PFSK-1 (cell line): ENCODE data around the gene CAPN5.

Experiments
- SIN3A ChIP-seq: IDR thresholded peaks from 2 replicates; pipeline ENCODE4 v1.6.1; 2012; ENCODE audit warnings: mild to moderate bottlenecking, low read length, moderate library complexity, borderline replicate concordance; ENCODE audit not compliant: insufficient read depth
- TAF1 ChIP-seq: IDR thresholded peaks from 2 replicates; pipeline ENCODE4 v1.6.1; 2012; ENCODE audit warnings: low read length, control low read depth, borderline replicate concordance; ENCODE audit not compliant: insufficient read depth
- TF ChIP-seq, protein P1 (sequence below), 2 experiments: IDR thresholded peaks; 2 replicates each; pipeline versions ENCODE4 v1.6.1 to v1.8.0; 2011 to 2012; ENCODE audit warnings: low read depth in 2 of 2, low read length in 2 of 2, control low read depth in 1 of 2, inconsistent platforms in 1 of 2, mild to moderate bottlenecking in 1 of 2, moderate library complexity in 1 of 2; ENCODE audit not compliant: insufficient read depth in 1 of 2

DNA sequence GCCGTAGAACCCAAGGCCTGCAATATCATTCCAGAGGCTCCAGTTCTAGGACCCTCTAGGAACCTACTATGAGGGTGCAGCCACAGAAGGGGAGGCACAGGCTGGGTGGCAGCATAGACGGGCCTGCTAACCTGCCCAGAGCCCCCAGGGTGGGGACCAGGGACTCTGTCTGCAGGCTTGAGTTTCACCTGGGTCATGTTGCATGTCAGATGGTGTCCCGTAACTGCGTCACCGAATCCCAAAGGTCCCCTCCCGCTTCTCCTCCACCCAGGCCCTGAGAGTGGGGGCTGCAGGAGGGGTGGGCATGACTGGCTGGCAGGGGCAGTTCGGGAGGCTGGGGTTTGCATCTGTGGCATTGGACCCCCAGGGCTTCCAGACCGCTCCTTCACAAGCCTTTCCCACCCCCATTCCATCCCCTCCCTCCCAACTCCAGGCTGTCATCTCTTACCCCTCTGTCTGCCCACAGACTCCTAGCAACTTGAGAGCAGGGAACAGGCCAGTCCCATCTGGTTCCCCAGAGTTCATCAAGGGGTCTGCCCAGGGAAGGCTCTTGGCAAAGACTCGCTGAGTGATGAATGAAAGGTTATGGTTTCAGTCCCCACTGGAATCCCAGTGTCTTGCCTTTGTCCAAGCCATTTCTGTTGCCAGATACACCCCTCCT, 77.6 kb downstream of the CAPN5 start:
- TF ChIP-seq SIN3A (no peak), TAF1 (no peak)
- TF ChIP-seq, protein P1, sequence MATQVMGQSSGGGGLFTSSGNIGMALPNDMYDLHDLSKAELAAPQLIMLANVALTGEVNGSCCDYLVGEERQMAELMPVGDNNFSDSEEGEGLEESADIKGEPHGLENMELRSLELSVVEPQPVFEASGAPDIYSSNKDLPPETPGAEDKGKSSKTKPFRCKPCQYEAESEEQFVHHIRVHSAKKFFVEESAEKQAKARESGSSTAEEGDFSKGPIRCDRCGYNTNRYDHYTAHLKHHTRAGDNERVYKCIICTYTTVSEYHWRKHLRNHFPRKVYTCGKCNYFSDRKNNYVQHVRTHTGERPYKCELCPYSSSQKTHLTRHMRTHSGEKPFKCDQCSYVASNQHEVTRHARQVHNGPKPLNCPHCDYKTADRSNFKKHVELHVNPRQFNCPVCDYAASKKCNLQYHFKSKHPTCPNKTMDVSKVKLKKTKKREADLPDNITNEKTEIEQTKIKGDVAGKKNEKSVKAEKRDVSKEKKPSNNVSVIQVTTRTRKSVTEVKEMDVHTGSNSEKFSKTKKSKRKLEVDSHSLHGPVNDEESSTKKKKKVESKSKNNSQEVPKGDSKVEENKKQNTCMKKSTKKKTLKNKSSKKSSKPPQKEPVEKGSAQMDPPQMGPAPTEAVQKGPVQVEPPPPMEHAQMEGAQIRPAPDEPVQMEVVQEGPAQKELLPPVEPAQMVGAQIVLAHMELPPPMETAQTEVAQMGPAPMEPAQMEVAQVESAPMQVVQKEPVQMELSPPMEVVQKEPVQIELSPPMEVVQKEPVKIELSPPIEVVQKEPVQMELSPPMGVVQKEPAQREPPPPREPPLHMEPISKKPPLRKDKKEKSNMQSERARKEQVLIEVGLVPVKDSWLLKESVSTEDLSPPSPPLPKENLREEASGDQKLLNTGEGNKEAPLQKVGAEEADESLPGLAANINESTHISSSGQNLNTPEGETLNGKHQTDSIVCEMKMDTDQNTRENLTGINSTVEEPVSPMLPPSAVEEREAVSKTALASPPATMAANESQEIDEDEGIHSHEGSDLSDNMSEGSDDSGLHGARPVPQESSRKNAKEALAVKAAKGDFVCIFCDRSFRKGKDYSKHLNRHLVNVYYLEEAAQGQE (IDR thresholded peaks at IDR 0.05; ENCODE audit: insufficient read depth in 1 of 2, low read depth in 2 of 2, low read length in 2 of 2) = no peak
